HepG2 (cell line): Measurements from ENCODE around the gene GAL3ST1. TPM values are rescaled to one million over a fixed set of nuclear protein-coding genes. Genes with fewer than 3 reads are reported as not detected.
A peak's percentile ranks its signal among the peaks of the same experiment; 100 is the strongest.

ENCODE experiments used
- ATAC-seq: fragments of 200-7000 bp; cut with Tn5 transposase; 3 replicates; pipeline ENCODE4 v1.9.1; 2020; ENCODE audit warnings: mild to moderate bottlenecking, moderate library complexity
- BruUV-seq: library from RNA; stranded (reverse); fragments of 400-500 nt; replicated peaks from 2 replicates; lab custom pipeline; 2021; lab: Mats Ljungman, UMichigan
- CTCF ChIA-PET: fragments of 300-600 bp; formaldehyde crosslinking; extraction: SDS; loops from one replicate; lab custom pipeline; 2021; ENCODE audit warnings: low total read pairs, inconsistent platforms, low intra/inter-chr PET ratio; lab: Yijun Ruan, JAX
- POLR2A ChIA-PET: fragments of 350-600 bp; sonication (Branson Sonifier 250); formaldehyde crosslinking; loops from one replicate; lab custom pipeline; 2020; ENCODE audit warnings: antibody characterized with exemption, inconsistent platforms; lab: Yijun Ruan, JAX
- DNase-seq: peaks from one replicate; pipeline ENCODE4 v3.0.0-alpha.2; 2015; ENCODE audit warnings: low spot score
- FAIRE-seq: peaks from 3 replicates; lab custom pipeline; 2011; peaks lifted over from hg19 to GRCh38; lab: Jason Lieb, UNC
- H2AFZ ChIP-seq: one replicate; pipeline ENCODE4 v1.6.1; 2011; ENCODE audit warnings: low read length, inconsistent platforms
- H3K27ac ChIP-seq: fragments of 300-600 bp; 3 replicates; pipeline ENCODE4 v1.8.0; 2011; ENCODE audit warnings: mixed run types, mild to moderate bottlenecking, mixed read lengths, low read length, inconsistent platforms; ENCODE audit not compliant: insufficient read depth; ENCODE audit errors: extremely low read length
- H3K27me3 ChIP-seq, 2 experiments: fragments of 200-600 bp in 1 of 2; 2 replicates in 1 of 2; 3 replicates in 1 of 2; pipeline versions ENCODE4 v1.6.0 to v1.8.0; 2011; ENCODE audit warnings: low read length in 2 of 2, mild to moderate bottlenecking in 2 of 2, moderate library complexity in 2 of 2, inconsistent platforms in 1 of 2; ENCODE audit not compliant: insufficient read depth in 2 of 2, control insufficient read depth in 1 of 2
- H3K36me3 ChIP-seq, 2 experiments: fragments of 200-600 bp in 1 of 2; replicated peaks in 1 of 2; 2 replicates in 1 of 2; 3 replicates in 1 of 2; pipeline versions ENCODE4 v1.5.1 to v1.8.0; 2011; ENCODE audit warnings: low read length in 2 of 2, inconsistent platforms in 1 of 2; ENCODE audit not compliant: insufficient read depth in 2 of 2, control insufficient read depth in 1 of 2
- H3K4me1 ChIP-seq: 2 replicates; pipeline ENCODE4 v1.5.1; 2012; ENCODE audit warnings: low read length, inconsistent platforms; ENCODE audit not compliant: insufficient read depth
- H3K4me2 ChIP-seq: 2 replicates; pipeline ENCODE4 v1.6.0; 2011; ENCODE audit warnings: low read depth, low read length, inconsistent platforms
- H3K4me3 ChIP-seq, 3 experiments: fragments of 200-600 bp in 1 of 3; sonication (generic), shearing (Covaris generic) in 1 of 3; replicated peaks in 1 of 3; 2 replicates each; pipeline ENCODE4 v1.5.1; 2011 to 2016; ENCODE audit warnings: low read length in 3 of 3, inconsistent platforms in 2 of 3, low read depth in 2 of 3, mild to moderate bottlenecking in 2 of 3, control low read depth in 1 of 3, mixed read lengths in 1 of 3; ENCODE audit not compliant: insufficient read depth in 1 of 3
- H3K79me2 ChIP-seq: one replicate; pipeline ENCODE4 v1.6.1; 2011; ENCODE audit warnings: low read length, inconsistent platforms; ENCODE audit not compliant: insufficient read depth
- H3K9ac ChIP-seq: 2 replicates; pipeline ENCODE4 v1.6.0; 2011; ENCODE audit warnings: mild to moderate bottlenecking, low read depth, low read length, inconsistent platforms; ENCODE audit not compliant: insufficient read depth
- H3K9me3 ChIP-seq: 2 replicates; pipeline ENCODE4 v1.5.1; 2012; ENCODE audit warnings: mild to moderate bottlenecking, low read length
- H4K20me1 ChIP-seq: 2 replicates; pipeline ENCODE4 v1.6.0; 2011; ENCODE audit warnings: inconsistent platforms, mild to moderate bottlenecking, low read length, moderate library complexity; ENCODE audit not compliant: insufficient read depth
- ATF7-NPFF ChIP-seq: sonication (generic); formaldehyde crosslinking; IDR thresholded peaks from 2 replicates; pipeline ENCODE4 v1.8.1; 2023; ENCODE audit warnings: mild to moderate bottlenecking, low read depth, missing genetic modification reagents, moderate library complexity
- KAT8 ChIP-seq: IDR thresholded peaks from 2 replicates; pipeline ENCODE4 v1.6.1; 2016; ENCODE audit warnings: missing genetic modification reagents, missing compliant biosample characterization
- NCOA1 ChIP-seq: sonication (generic); formaldehyde crosslinking; IDR thresholded peaks from 2 replicates; pipeline ENCODE4 v1.9.0; 2021; ENCODE audit warnings: missing genetic modification reagents
- PITX1 ChIP-seq: sonication (generic); formaldehyde crosslinking; IDR thresholded peaks from 2 replicates; pipeline ENCODE4 v1.5.1; 2020; ENCODE audit warnings: mild to moderate bottlenecking, missing genetic modification reagents
- RXRA ChIP-seq: sonication (generic); formaldehyde crosslinking; IDR thresholded peaks from 2 replicates; pipeline ENCODE4 v1.5.1; 2020; ENCODE audit warnings: missing genetic modification reagents
- SCMH1 ChIP-seq: sonication (generic); formaldehyde crosslinking; IDR thresholded peaks from 2 replicates; pipeline ENCODE4 v1.9.0; 2021; ENCODE audit warnings: missing genetic modification reagents, mild to moderate bottlenecking, borderline replicate concordance
- SOX6 ChIP-seq, 2 experiments: fragments of 450-650 bp in 1 of 2; sonication (generic) in 1 of 2; formaldehyde crosslinking in 1 of 2; IDR thresholded peaks; 2 replicates each; pipeline versions ENCODE4 v1.4.0 to v1.6.1; 2017 to 2020; ENCODE audit warnings: antibody characterized with exemption in 1 of 2, mild to moderate bottlenecking in 1 of 2, missing genetic modification reagents in 1 of 2
- TARDBP ChIP-seq: sonication (generic); formaldehyde crosslinking; IDR thresholded peaks from 2 replicates; pipeline ENCODE4 v1.8.0; 2022; ENCODE audit warnings: mild to moderate bottlenecking, missing genetic modification reagents
- ZBTB42 ChIP-seq: sonication (generic); formaldehyde crosslinking; IDR thresholded peaks from 2 replicates; pipeline ENCODE4 v1.5.0; 2020; ENCODE audit warnings: mild to moderate bottlenecking, missing genetic modification reagents
- ZNF121 ChIP-seq: sonication (generic); formaldehyde crosslinking; IDR thresholded peaks from 2 replicates; pipeline ENCODE4 v1.5.0; 2020; ENCODE audit warnings: mild to moderate bottlenecking, missing genetic modification reagents
- ZNF263 ChIP-seq: sonication (generic); formaldehyde crosslinking; IDR thresholded peaks from 2 replicates; pipeline ENCODE4 v1.4.0; 2020; ENCODE audit warnings: missing genetic modification reagents
- ZNF326 ChIP-seq: sonication (generic); formaldehyde crosslinking; IDR thresholded peaks from 2 replicates; pipeline ENCODE4 v1.4.0; 2020; ENCODE audit warnings: missing genetic modification reagents, borderline replicate concordance
- ZNF839 ChIP-seq: sonication (generic); formaldehyde crosslinking; IDR thresholded peaks from 2 replicates; pipeline ENCODE4 v1.4.0; 2020; ENCODE audit warnings: missing genetic modification reagents, mild to moderate bottlenecking, borderline replicate concordance
- ZZZ3 ChIP-seq: sonication (generic); formaldehyde crosslinking; IDR thresholded peaks from 2 replicates; pipeline ENCODE4 v1.4.0; 2020; ENCODE audit warnings: missing genetic modification reagents, mild to moderate bottlenecking, borderline replicate concordance
- WGBS: methylation state at CpG from one replicate; pipeline ENCODE4 v1.1.6; 2017; ENCODE audit warnings: low lambda C conversion rate; 5-methylcytosine and 5-hydroxymethylcytosine counted together
- in situ Hi-C: cut with HindIII; loops from 2 replicates; pipeline ENCODE4 v1.10.0; 2017; ENCODE audit warnings: low pct_unique_long_range_greater_than_20kb; ENCODE audit not compliant: extremely low pct_ligation_motif_present
- intact Hi-C: fragments of 100-400 bp; cut with micrococcal nuclease; formaldehyde crosslinking; loops from one replicate; pipeline ENCODE4 v1.10.0; 2022; ENCODE audit not compliant: unreplicated experiment
- polyA plus RNA-seq, 8 experiments: library from polyadenylated mRNA; depleted of rRNA in 3 of 8; stranded (reverse) in 7 of 8; unstranded in 1 of 8; fragments of >200 nt; fragmentation: Illumina TruSeq in 4 of 8; extraction: Trizol in 4 of 8; gene quantifications; 2 replicates each; pipeline versions ENCODE4 v1.2.1 to v1.2.3, GENCODE V29; 2011 to 2016; ENCODE audit warnings: low read depth in 4 of 8, missing spikeins in 1 of 8, mixed read lengths in 1 of 8; ENCODE audit not compliant: insufficient read depth in 1 of 8
- total RNA-seq, 5 experiments: library from RNA; depleted of rRNA; stranded (reverse); fragments of >200 nt; fragmentation: Illumina TruSeq; extraction: Trizol; gene quantifications; 2 replicates each; pipeline ENCODE4 v1.2.3, GENCODE V29; 2016; ENCODE audit warnings: low read depth in 1 of 5
- TF ChIP-seq, protein P1 (sequence below): sonication (generic); formaldehyde crosslinking; IDR thresholded peaks from 2 replicates; pipeline ENCODE4 v1.4.0; 2020; ENCODE audit warnings: missing genetic modification reagents
- TF ChIP-seq, protein P2 (sequence below): sonication (generic); formaldehyde crosslinking; IDR thresholded peaks from 2 replicates; pipeline ENCODE4 v1.8.0; 2022; ENCODE audit warnings: missing genetic modification reagents, mild to moderate bottlenecking, borderline replicate concordance
- TF ChIP-seq, protein P3 (sequence below): sonication (generic); formaldehyde crosslinking; IDR thresholded peaks from 2 replicates; pipeline ENCODE4 v1.4.0; 2020; ENCODE audit warnings: missing genetic modification reagents, borderline replicate concordance

Gene GAL3ST1
- total and polyA plus RNA-seq, 2 of the 13 experiments (the other 11 are each of a cell fraction or from before 2014, with no cell fraction given): 4.4 to 14.7 TPM

DNA sequence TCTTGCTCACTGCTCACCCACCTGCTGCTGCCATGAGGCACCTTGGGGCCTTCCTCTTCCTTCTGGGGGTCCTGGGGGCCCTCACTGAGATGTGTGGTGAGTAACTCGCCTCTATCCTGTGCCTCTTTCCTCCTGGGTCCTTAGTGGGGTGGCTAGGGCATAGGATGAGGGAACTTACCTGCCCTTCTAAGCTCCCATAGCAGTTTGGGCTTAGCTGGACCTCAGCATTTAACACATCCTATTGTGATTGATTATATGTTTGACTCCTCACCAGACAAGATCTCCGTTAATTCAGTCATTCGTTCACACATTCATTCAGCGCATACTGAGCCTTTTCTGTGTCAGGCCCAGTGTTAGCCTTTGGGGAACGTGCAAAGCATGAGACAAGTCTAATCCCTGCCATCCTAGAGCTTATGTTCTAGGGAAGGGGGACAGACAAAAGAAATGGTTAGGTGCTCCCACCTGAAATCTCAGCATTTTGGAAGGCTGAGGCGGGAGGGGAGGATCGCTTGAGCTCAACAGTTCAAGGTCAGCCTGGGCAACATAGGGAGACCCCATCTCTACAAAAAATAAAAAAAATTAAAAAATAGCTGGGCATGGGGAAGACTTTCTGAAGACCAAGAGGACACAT lies 33.0 kb upstream of the GAL3ST1 start:
- Histone ChIP-seq H4K20me1 (no peaks in the 10 kb centered on the region), H3K9me3 (no peaks in the 10 kb centered on the region), H3K4me1 (peaks cover 38% of the 10 kb centered on the region), H3K36me3 (no peaks in the 10 kb centered on the region), H3K79me2 (no peaks in the 10 kb centered on the region), H3K4me3 (peak overlapping the region; percentile 48 to 79 (median 53); a peak in 5 of 6 replicates), H2AFZ (no peak overlapping the region), H3K27me3 (peaks cover 0 to 13% of the 10 kb centered on the region in 2 experiments; a peak in 3 of 5 replicates), H3K9ac (peak overlapping the region; percentile 31; the same call in 1 of the 2 replicates), H3K27ac (no peak overlapping the region), H3K4me2 (peak overlapping the region; percentile 100)
- peak; percentile 55 for ATAC-seq
- BruUV-seq: no TSS peak
- no peak for DNase-seq
- ChIA-PET CTCF (no interaction called here), POLR2A (interaction anchor here (0.6 to 2.3 kb wide), 5 partner anchors 16 to 317 kb away, joined by 3 to 10 read pairs (median 3); partner anchors contain the start of gene PES1)
- 38% methylated on average over 7 of the region's 7 CpGs for WGBS
- intact Hi-C loops: no loop called here
- FAIRE-seq: no peak
- in situ Hi-C loops: no loop called here
- TF ChIP-seq, protein P1, sequence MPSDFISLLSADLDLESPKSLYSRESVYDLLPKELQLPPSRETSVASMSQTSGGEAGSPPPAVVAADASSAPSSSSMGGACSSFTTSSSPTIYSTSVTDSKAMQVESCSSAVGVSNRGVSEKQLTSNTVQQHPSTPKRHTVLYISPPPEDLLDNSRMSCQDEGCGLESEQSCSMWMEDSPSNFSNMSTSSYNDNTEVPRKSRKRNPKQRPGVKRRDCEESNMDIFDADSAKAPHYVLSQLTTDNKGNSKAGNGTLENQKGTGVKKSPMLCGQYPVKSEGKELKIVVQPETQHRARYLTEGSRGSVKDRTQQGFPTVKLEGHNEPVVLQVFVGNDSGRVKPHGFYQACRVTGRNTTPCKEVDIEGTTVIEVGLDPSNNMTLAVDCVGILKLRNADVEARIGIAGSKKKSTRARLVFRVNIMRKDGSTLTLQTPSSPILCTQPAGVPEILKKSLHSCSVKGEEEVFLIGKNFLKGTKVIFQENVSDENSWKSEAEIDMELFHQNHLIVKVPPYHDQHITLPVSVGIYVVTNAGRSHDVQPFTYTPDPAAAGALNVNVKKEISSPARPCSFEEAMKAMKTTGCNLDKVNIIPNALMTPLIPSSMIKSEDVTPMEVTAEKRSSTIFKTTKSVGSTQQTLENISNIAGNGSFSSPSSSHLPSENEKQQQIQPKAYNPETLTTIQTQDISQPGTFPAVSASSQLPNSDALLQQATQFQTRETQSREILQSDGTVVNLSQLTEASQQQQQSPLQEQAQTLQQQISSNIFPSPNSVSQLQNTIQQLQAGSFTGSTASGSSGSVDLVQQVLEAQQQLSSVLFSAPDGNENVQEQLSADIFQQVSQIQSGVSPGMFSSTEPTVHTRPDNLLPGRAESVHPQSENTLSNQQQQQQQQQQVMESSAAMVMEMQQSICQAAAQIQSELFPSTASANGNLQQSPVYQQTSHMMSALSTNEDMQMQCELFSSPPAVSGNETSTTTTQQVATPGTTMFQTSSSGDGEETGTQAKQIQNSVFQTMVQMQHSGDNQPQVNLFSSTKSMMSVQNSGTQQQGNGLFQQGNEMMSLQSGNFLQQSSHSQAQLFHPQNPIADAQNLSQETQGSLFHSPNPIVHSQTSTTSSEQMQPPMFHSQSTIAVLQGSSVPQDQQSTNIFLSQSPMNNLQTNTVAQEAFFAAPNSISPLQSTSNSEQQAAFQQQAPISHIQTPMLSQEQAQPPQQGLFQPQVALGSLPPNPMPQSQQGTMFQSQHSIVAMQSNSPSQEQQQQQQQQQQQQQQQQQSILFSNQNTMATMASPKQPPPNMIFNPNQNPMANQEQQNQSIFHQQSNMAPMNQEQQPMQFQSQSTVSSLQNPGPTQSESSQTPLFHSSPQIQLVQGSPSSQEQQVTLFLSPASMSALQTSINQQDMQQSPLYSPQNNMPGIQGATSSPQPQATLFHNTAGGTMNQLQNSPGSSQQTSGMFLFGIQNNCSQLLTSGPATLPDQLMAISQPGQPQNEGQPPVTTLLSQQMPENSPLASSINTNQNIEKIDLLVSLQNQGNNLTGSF (CRISPR knock-in tag): no peak
- no peak for TF ChIP-seq NCOA1 (CRISPR knock-in tag)
- 0 out of 2 replicates have a peak, but pooled peaks have one; percentile 30 for TF ChIP-seq ZNF263 (CRISPR knock-in tag)
- 0 out of 2 replicates have a peak, but pooled peaks have one; percentile 17 for TF ChIP-seq ZNF121 (CRISPR knock-in tag)
- TF ChIP-seq SCMH1: no peak
- no peak for TF ChIP-seq SOX6 (IDR thresholded peaks at IDR 0.05)
- peak; percentile 1; the same call in 1 of the 2 replicates for TF ChIP-seq SOX6 (CRISPR knock-in tag; IDR thresholded peaks at IDR 0.05)
- 0 out of 2 replicates have a peak, but pooled peaks have one; percentile 34 for TF ChIP-seq ZBTB42 (CRISPR knock-in tag)
- no peak for TF ChIP-seq ZNF839
- no peak for TF ChIP-seq RXRA
- no peak for TF ChIP-seq PITX1 (CRISPR knock-in tag)
- no peak for TF ChIP-seq KAT8 (CRISPR knock-in tag)
- no peak for TF ChIP-seq TARDBP (CRISPR knock-in tag)
- TF ChIP-seq, protein P2, sequence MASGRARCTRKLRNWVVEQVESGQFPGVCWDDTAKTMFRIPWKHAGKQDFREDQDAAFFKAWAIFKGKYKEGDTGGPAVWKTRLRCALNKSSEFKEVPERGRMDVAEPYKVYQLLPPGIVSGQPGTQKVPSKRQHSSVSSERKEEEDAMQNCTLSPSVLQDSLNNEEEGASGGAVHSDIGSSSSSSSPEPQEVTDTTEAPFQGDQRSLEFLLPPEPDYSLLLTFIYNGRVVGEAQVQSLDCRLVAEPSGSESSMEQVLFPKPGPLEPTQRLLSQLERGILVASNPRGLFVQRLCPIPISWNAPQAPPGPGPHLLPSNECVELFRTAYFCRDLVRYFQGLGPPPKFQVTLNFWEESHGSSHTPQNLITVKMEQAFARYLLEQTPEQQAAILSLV (CRISPR knock-in tag): 0 out of 2 replicates have a peak, but pooled peaks have one; percentile 22
- TF ChIP-seq, protein P3, sequence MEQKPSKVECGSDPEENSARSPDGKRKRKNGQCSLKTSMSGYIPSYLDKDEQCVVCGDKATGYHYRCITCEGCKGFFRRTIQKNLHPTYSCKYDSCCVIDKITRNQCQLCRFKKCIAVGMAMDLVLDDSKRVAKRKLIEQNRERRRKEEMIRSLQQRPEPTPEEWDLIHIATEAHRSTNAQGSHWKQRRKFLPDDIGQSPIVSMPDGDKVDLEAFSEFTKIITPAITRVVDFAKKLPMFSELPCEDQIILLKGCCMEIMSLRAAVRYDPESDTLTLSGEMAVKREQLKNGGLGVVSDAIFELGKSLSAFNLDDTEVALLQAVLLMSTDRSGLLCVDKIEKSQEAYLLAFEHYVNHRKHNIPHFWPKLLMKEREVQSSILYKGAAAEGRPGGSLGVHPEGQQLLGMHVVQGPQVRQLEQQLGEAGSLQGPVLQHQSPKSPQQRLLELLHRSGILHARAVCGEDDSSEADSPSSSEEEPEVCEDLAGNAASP: no peak
- TF ChIP-seq ATF7-NPFF: no peak
- TF ChIP-seq ZNF326 (CRISPR knock-in tag): no peak
- TF ChIP-seq ZZZ3 (CRISPR knock-in tag): no peak
